Heart right ventricle (tissue), 16 donors: ENCODE results near the gene RNASE7. TPM values are rescaled to one million over a fixed set of nuclear protein-coding genes. Genes with fewer than 3 reads are reported as not detected.

Experiments used
- ATAC-seq, 8 donors: fragments of 200-7000 bp; cut with Tn5 transposase; one replicate each; pipeline ENCODE4 v1.9.1; 2020; ENCODE audit warnings: mild to moderate bottlenecking in 8 of 8, moderate library complexity in 8 of 8, moderate number of reproducible peaks in 1 of 8
- DNase-seq, 2 donors: peaks; one replicate each; pipeline ENCODE4 v3.0.0-alpha.2; 2020
- H3K27ac ChIP-seq, 10 donors: fragments of 200-600 bp; sonication (generic) in 2 of 10; one replicate each; pipeline versions ENCODE4 v1.5.0 to v1.8.0; 2020 to 2022; ENCODE audit warnings: mild to moderate bottlenecking in 3 of 10
- H3K27me3 ChIP-seq, 7 donors: fragments of 200-600 bp; one replicate each; pipeline ENCODE4 v1.8.0; 2021 to 2022; ENCODE audit warnings: mild to moderate bottlenecking in 2 of 7
- H3K36me3 ChIP-seq, 9 donors: fragments of 200-600 bp; sonication (generic) in 1 of 9; one replicate each; pipeline versions ENCODE4 v1.5.0 to v1.8.0; 2020 to 2022; ENCODE audit warnings: mild to moderate bottlenecking in 2 of 9
- H3K4me1 ChIP-seq, 9 donors: fragments of 200-600 bp; sonication (generic) in 1 of 9; one replicate each; pipeline versions ENCODE4 v1.5.0 to v1.8.0; 2020 to 2022; ENCODE audit warnings: mild to moderate bottlenecking in 4 of 9
- H3K4me3 ChIP-seq, 10 donors: fragments of 200-600 bp; sonication (generic) in 2 of 10; one replicate each; pipeline versions ENCODE4 v1.5.0 to v1.8.0; 2020 to 2022; ENCODE audit warnings: mild to moderate bottlenecking in 7 of 10, moderate library complexity in 2 of 10
- H3K9me3 ChIP-seq, 11 donors: fragments of 200-600 bp in 10 of 11; sonication (generic) in 2 of 11; one replicate each; pipeline versions ENCODE4 v1.5.0 to v1.8.0; 2013 to 2022; ENCODE audit warnings: mild to moderate bottlenecking in 2 of 11, control low read depth in 1 of 11, moderate library complexity in 1 of 11
- WGBS, 2 donors: extraction: QIAGEN DNeasy Blood & Tissue Kit; methylation state at CpG; one replicate each; pipeline ENCODE4 v1.1.7; 2013; ENCODE audit warnings: inconsistent platforms in 1 of 2; 5-methylcytosine and 5-hydroxymethylcytosine counted together
- intact Hi-C, 10 donors: fragments of 100-400 bp; cut with DNase I; formaldehyde crosslinking; loops; one replicate each; pipeline versions ENCODE4 v1.11.1 to v1.14.2; 2022
- polyA plus RNA-seq, 2 donors: library from polyadenylated mRNA; stranded (reverse); fragments of 200-250 nt; gene quantifications; one replicate each; pipeline ENCODE4 v1.2.3, GENCODE V29; 2013
- total RNA-seq, 10 donors: library from RNA; stranded (reverse); fragmentation: NEBNext Ultra II Directional in 3 of 10; extraction: Animal tissue kit (Norgen Biotek cat#: 25700) in 3 of 10; gene quantifications; one replicate each; pipeline versions ENCODE4 v1.2.1 to v1.2.4, GENCODE V29; 2021 to 2023
- TF ChIP-seq, protein P1 (sequence below), 9 donors: fragments of 200-600 bp; sonication (generic) in 2 of 9; IDR thresholded peaks; one replicate each; pipeline versions ENCODE4 v1.5.0 to v1.8.0; 2021 to 2022; ENCODE audit warnings: antibody characterized with exemption in 9 of 9, mild to moderate bottlenecking in 5 of 9, moderate library complexity in 1 of 9
- donor health status: Arrhythmogenic right ventricular cardiomyopathy.
- donor health status: ischemic (EF 13 %, LVEDD 7.1; RV severe dilation, severe dysfunction).
- donor health status: healthy with polysubstance abuse.
- donor health status: DM: no; HTN: yes; CAD: no.
- donor health status: DM: no; HTN: no; CAD: no.
- donor health status: ischemic (EF 25% LVEDD 6.9; RV normal size, moderate dysfunction).
- donor health status: ischemic (EF 25% LVEDD 5.7; RV mildly dilated, moderate dysfunction).
- donor health status: healthy.
- donor health status: DM: yes; HTN: yes; CAD: no.
- donor health status: Ischemic cardiomyopathy.
- donor health status: ischemic (EF 35%, LVEDD 5.7; RV mildly dilated, moderate dysfunction).
- donor health status: nonischemic (EF 11% LVEDD 7.7; RV severe dilation, severe dysfunction).
- donor health status: DM: yes; HTN: yes; CAD: no.
- donor health status: PGD.
- donor health status: ischemic (EF 29% LVEDD 5.4; RV normal size, mild dysfunction).
- donor health status: nonischemic (EF 23%, LVEDD 6.1; RV moderate dilation, normal function).

RNASE7 gene
- total and polyA plus RNA-seq, 12 donors: 0.03 TPM; not detected in 11

- Histone ChIP-seq H3K4me1 (peaks cover 0 to 27% (median 17%) of the 10 kb centered on the region in 9 donors), H3K27me3 (no peaks in the 10 kb centered on the region), H3K36me3 (peaks cover 0 to 80% (median 55%) of the 10 kb centered on the region in 9 donors), H3K9me3 (no peaks in the 10 kb centered on the region), H3K27ac (no peak overlapping the region), H3K4me3 (no peak overlapping the region)
- no peak for DNase-seq
- intact Hi-C loops: no loop called here
- TF ChIP-seq, protein P1, sequence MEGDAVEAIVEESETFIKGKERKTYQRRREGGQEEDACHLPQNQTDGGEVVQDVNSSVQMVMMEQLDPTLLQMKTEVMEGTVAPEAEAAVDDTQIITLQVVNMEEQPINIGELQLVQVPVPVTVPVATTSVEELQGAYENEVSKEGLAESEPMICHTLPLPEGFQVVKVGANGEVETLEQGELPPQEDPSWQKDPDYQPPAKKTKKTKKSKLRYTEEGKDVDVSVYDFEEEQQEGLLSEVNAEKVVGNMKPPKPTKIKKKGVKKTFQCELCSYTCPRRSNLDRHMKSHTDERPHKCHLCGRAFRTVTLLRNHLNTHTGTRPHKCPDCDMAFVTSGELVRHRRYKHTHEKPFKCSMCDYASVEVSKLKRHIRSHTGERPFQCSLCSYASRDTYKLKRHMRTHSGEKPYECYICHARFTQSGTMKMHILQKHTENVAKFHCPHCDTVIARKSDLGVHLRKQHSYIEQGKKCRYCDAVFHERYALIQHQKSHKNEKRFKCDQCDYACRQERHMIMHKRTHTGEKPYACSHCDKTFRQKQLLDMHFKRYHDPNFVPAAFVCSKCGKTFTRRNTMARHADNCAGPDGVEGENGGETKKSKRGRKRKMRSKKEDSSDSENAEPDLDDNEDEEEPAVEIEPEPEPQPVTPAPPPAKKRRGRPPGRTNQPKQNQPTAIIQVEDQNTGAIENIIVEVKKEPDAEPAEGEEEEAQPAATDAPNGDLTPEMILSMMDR (IDR thresholded peaks at IDR 0.05): no peak
- 88 to 89% methylated on average over 9 of the region's 9 CpGs for WGBS, 2 donors
- ATAC-seq: no peak
Observed at GRCh38 chr14:21075719-21076437, 33.7 kb downstream of the RNASE7 start.

GRCh38 chr14:21077672-21078071, 35.5 kb downstream of the RNASE7 start:
- H3K27me3 ChIP-seq: no peaks in the 10 kb centered on the region
- ATAC-seq: no peak
- WGBS, 2 donors: 79% methylated on average over 2 of the region's 2 CpGs
- TF ChIP-seq, protein P1 (IDR thresholded peaks at IDR 0.05): no peak
- intact Hi-C loops: no loop called here
- H3K4me1 ChIP-seq: peaks cover 0 to 9% (median 5%) of the 10 kb centered on the region in 9 donors
- no peak overlapping the region for H3K4me3 ChIP-seq
- H3K9me3 ChIP-seq: no peaks in the 10 kb centered on the region
- H3K36me3 ChIP-seq: peaks cover 0 to 98% (median 73%) of the 10 kb centered on the region in 9 donors
- no peak overlapping the region for H3K27ac ChIP-seq
- no peak for DNase-seq

GRCh38 chr14:21078287-21078686, 36.1 kb downstream of the RNASE7 start:
- DNase-seq (no peak), ATAC-seq (no peak)
- TF ChIP-seq, protein P1 (IDR thresholded peaks at IDR 0.05): no peak
- WGBS, 2 donors: 88 to 90% methylated on average over 5 of the region's 5 CpGs
- no peaks in the 10 kb centered on the region for H3K9me3 ChIP-seq
- H3K4me3 ChIP-seq: no peak overlapping the region
- peaks cover 0 to 99% (median 77%) of the 10 kb centered on the region in 9 donors for H3K36me3 ChIP-seq
- no peaks in the 10 kb centered on the region for H3K27me3 ChIP-seq
- peaks cover 0 to 4% (median 0%) of the 10 kb centered on the region in 9 donors for H3K4me1 ChIP-seq
- intact Hi-C loops: no loop called here
- no peak overlapping the region for H3K27ac ChIP-seq

- no peak overlapping the region for H3K27ac ChIP-seq
- no peak for ATAC-seq
- WGBS, 2 donors: 87 to 88% methylated on average over 10 of the region's 10 CpGs
- no peak overlapping the region for H3K4me3 ChIP-seq
- intact Hi-C loops: no loop called here
- TF ChIP-seq, protein P1 (IDR thresholded peaks at IDR 0.05): no peak
- H3K27me3 ChIP-seq: no peaks in the 10 kb centered on the region
- H3K9me3 ChIP-seq: no peaks in the 10 kb centered on the region
- peaks cover 0 to 99% (median 75%) of the 10 kb centered on the region in 9 donors for H3K36me3 ChIP-seq
- DNase-seq: no peak
- H3K4me1 ChIP-seq: peaks cover 0 to 4% (median 0%) of the 10 kb centered on the region in 9 donors
Observed at GRCh38 chr14:21078726-21079125, 36.6 kb downstream of the RNASE7 start.
